Measurements from ENCODE around the gene SLCO3A1.
"Not testable (repeated sequence)": the region's sequence is repeated elsewhere in the genome, so short reads cannot be mapped to it uniquely, and the experiment has no call there.

SLCO3A1 gene

GRCh38 chr15:92035961-92036360 lies 182.5 kb downstream of the SLCO3A1 start:
- Mint-ChIP-seq H3K4me3 (no peak overlapping the region), H3K27ac (no peak overlapping the region), H3K36me3 (no peaks in the 10 kb centered on the region), H3K27me3 (peaks cover 9% of the 10 kb centered on the region), H3K9me3 (peaks cover 10% of the 10 kb centered on the region), H3K4me1 (no peaks in the 10 kb centered on the region)
- no peak for ATAC-seq

- H3K27me3 Mint-ChIP-seq: peaks cover 4% of the 10 kb centered on the region
- H3K27ac Mint-ChIP-seq: no peak overlapping the region
- H3K4me3 Mint-ChIP-seq: no peak overlapping the region
- no peaks in the 10 kb centered on the region for H3K36me3 Mint-ChIP-seq
- no peaks in the 10 kb centered on the region for H3K4me1 Mint-ChIP-seq
- peaks cover 10% of the 10 kb centered on the region for H3K9me3 Mint-ChIP-seq
- no peak for ATAC-seq
These were observed 184.0 kb downstream of the SLCO3A1 start for GRCh38 chr15:92037491-92037890.

GRCh38 chr15:92040350-92040749 lies 186.8 kb downstream of the SLCO3A1 start:
- Mint-ChIP-seq H3K4me1 (no peaks in the 10 kb centered on the region), H3K4me3 (no peak overlapping the region), H3K27me3 (no peaks in the 10 kb centered on the region), H3K9me3 (peaks cover 10% of the 10 kb centered on the region), H3K27ac (no peak overlapping the region), H3K36me3 (no peaks in the 10 kb centered on the region)
- no peak for ATAC-seq

GRCh38 chr15:92041371-92041770 lies 187.9 kb downstream of the SLCO3A1 start:
- Mint-ChIP-seq H3K36me3 (no peaks in the 10 kb centered on the region), H3K27ac (no peak overlapping the region), H3K9me3 (peaks cover 10% of the 10 kb centered on the region), H3K4me3 (no peak overlapping the region), H3K27me3 (no peaks in the 10 kb centered on the region), H3K4me1 (no peaks in the 10 kb centered on the region)
- ATAC-seq: no peak

GRCh38 chr15:92043283-92043682 lies 189.8 kb downstream of the SLCO3A1 start:
- peaks cover 10% of the 10 kb centered on the region for H3K9me3 Mint-ChIP-seq
- no peak for ATAC-seq
- no peaks in the 10 kb centered on the region for H3K27me3 Mint-ChIP-seq
- H3K4me3 Mint-ChIP-seq: no peak overlapping the region
- H3K27ac Mint-ChIP-seq: no peak overlapping the region
- H3K36me3 Mint-ChIP-seq: no peaks in the 10 kb centered on the region
- no peaks in the 10 kb centered on the region for H3K4me1 Mint-ChIP-seq

GRCh38 chr15:92044203-92044909 lies 190.8 kb downstream of the SLCO3A1 start:
- no peak overlapping the region for H3K4me3 Mint-ChIP-seq
- H3K9me3 Mint-ChIP-seq: peaks cover 4% of the 10 kb centered on the region
- no peaks in the 10 kb centered on the region for H3K4me1 Mint-ChIP-seq
- no peak overlapping the region for H3K27ac Mint-ChIP-seq
- no peaks in the 10 kb centered on the region for H3K27me3 Mint-ChIP-seq
- no peak for ATAC-seq
- H3K36me3 Mint-ChIP-seq: no peaks in the 10 kb centered on the region

- no peaks in the 10 kb centered on the region for H3K9me3 Mint-ChIP-seq
- H3K36me3 Mint-ChIP-seq: no peaks in the 10 kb centered on the region
- no peak for ATAC-seq
- H3K4me1 Mint-ChIP-seq: no peaks in the 10 kb centered on the region
- H3K27ac Mint-ChIP-seq: no peak overlapping the region
- no peaks in the 10 kb centered on the region for H3K27me3 Mint-ChIP-seq
- H3K4me3 Mint-ChIP-seq: no peak overlapping the region
These were observed 194.4 kb downstream of the SLCO3A1 start for GRCh38 chr15:92047900-92048299.

GRCh38 chr15:92048739-92049138 lies 195.2 kb downstream of the SLCO3A1 start:
- Mint-ChIP-seq H3K9me3 (no peaks in the 10 kb centered on the region), H3K4me3 (no peak overlapping the region), H3K27me3 (no peaks in the 10 kb centered on the region), H3K27ac (no peak overlapping the region), H3K36me3 (no peaks in the 10 kb centered on the region), H3K4me1 (no peaks in the 10 kb centered on the region)
- ATAC-seq: no peak

GRCh38 chr15:92049290-92049989 lies 195.9 kb downstream of the SLCO3A1 start:
- Mint-ChIP-seq H3K36me3 (no peaks in the 10 kb centered on the region), H3K4me3 (no peak overlapping the region), H3K27me3 (no peaks in the 10 kb centered on the region), H3K9me3 (no peaks in the 10 kb centered on the region), H3K4me1 (no peaks in the 10 kb centered on the region), H3K27ac (no peak overlapping the region)
- ATAC-seq: no peak

GRCh38 chr15:92050220-92050898 lies 196.9 kb downstream of the SLCO3A1 start:
- H3K9me3 Mint-ChIP-seq: peaks cover under 1% of the 10 kb centered on the region
- no peak overlapping the region for H3K27ac Mint-ChIP-seq
- no peak overlapping the region for H3K4me3 Mint-ChIP-seq
- no peaks in the 10 kb centered on the region for H3K27me3 Mint-ChIP-seq
- ATAC-seq: peak; percentile 13
- H3K4me1 Mint-ChIP-seq: no peaks in the 10 kb centered on the region
- no peaks in the 10 kb centered on the region for H3K36me3 Mint-ChIP-seq

- H3K4me3 Mint-ChIP-seq: no peak overlapping the region
- H3K27ac Mint-ChIP-seq: no peak overlapping the region
- H3K36me3 Mint-ChIP-seq: no peaks in the 10 kb centered on the region
- no peak for ATAC-seq
- H3K9me3 Mint-ChIP-seq: peaks cover 3% of the 10 kb centered on the region
- H3K4me1 Mint-ChIP-seq: no peaks in the 10 kb centered on the region
- H3K27me3 Mint-ChIP-seq: no peaks in the 10 kb centered on the region
These were observed 198.2 kb downstream of the SLCO3A1 start for GRCh38 chr15:92051716-92052115.

GRCh38 chr15:92053753-92054316 lies 200.3 kb downstream of the SLCO3A1 start:
- peaks cover 3% of the 10 kb centered on the region for H3K9me3 Mint-ChIP-seq
- H3K36me3 Mint-ChIP-seq: no peaks in the 10 kb centered on the region
- no peak overlapping the region for H3K4me3 Mint-ChIP-seq
- no peak for ATAC-seq
- H3K27me3 Mint-ChIP-seq: no peaks in the 10 kb centered on the region
- no peak overlapping the region for H3K27ac Mint-ChIP-seq
- H3K4me1 Mint-ChIP-seq: no peaks in the 10 kb centered on the region

GRCh38 chr15:92056875-92057274 lies 203.4 kb downstream of the SLCO3A1 start:
- Mint-ChIP-seq H3K36me3 (no peaks in the 10 kb centered on the region), H3K4me3 (no peak overlapping the region), H3K27ac (no peak overlapping the region), H3K27me3 (no peaks in the 10 kb centered on the region), H3K9me3 (peaks cover 3% of the 10 kb centered on the region), H3K4me1 (no peaks in the 10 kb centered on the region)
- no peak for ATAC-seq

GRCh38 chr15:92059036-92059970 lies 205.8 kb downstream of the SLCO3A1 start:
- ATAC-seq: no peak
- H3K27ac Mint-ChIP-seq: no peak overlapping the region
- no peaks in the 10 kb centered on the region for H3K4me1 Mint-ChIP-seq
- H3K27me3 Mint-ChIP-seq: no peaks in the 10 kb centered on the region
- no peak overlapping the region for H3K4me3 Mint-ChIP-seq
- peaks cover 3% of the 10 kb centered on the region for H3K9me3 Mint-ChIP-seq
- H3K36me3 Mint-ChIP-seq: no peaks in the 10 kb centered on the region

- not testable (repeated sequence) for H3K9me3 Mint-ChIP-seq, ATAC-seq, H3K27me3 Mint-ChIP-seq, H3K27ac Mint-ChIP-seq, H3K4me1 Mint-ChIP-seq, H3K4me3 Mint-ChIP-seq, H3K36me3 Mint-ChIP-seq
These were observed 206.4 kb downstream of the SLCO3A1 start for GRCh38 chr15:92059971-92060311.

Data from stimulated activated memory B cell treated with anti-CD40 and anti-IgM and Interleukin-4, amounts not matched to agents 10 μg/mL and 1 μg/mL and 100 μg/mL, for 72 hours (primary cell).